Neural cell (in vitro differentiated cells): Measurements from ENCODE around the gene EHD4. TPM values are rescaled to one million over a fixed set of nuclear protein-coding genes. Genes with fewer than 3 reads are reported as not detected.

Source experiments
- H2AFZ ChIP-seq: fragments of 200-600, 300-800 bp; sonication (generic), shearing (Covaris generic); 2 replicates; pipeline ENCODE4 v1.6.0; 2014; ENCODE audit warnings: low read depth, mild to moderate bottlenecking, antibody characterized with exemption, low read length, moderate library complexity
- H3F3A ChIP-seq: fragments of 200-600 bp; shearing (Covaris generic); 2 replicates; pipeline ENCODE4 v1.6.1; 2016; ENCODE audit warnings: mild to moderate bottlenecking, moderate library complexity, mixed read lengths, antibody characterized with exemption, low read length; ENCODE audit not compliant: insufficient read depth, poor library complexity, severe bottlenecking
- H3K27ac ChIP-seq: fragments of 200-600, 300-800 bp; sonication (generic), shearing (Covaris generic); 2 replicates; pipeline ENCODE4 v1.5.1; 2014; ENCODE audit warnings: mild to moderate bottlenecking, low read length, moderate library complexity
- H3K27me3 ChIP-seq: fragments of 300-800, 200-600 bp; sonication (generic), shearing (Covaris generic); 2 replicates; pipeline ENCODE4 v1.6.0; 2014; ENCODE audit warnings: mild to moderate bottlenecking, low read depth, low read length, moderate library complexity; ENCODE audit not compliant: insufficient read depth
- H3K36me3 ChIP-seq: fragments of 300-800, 200-600 bp; sonication (generic), shearing (Covaris generic); 2 replicates; pipeline ENCODE4 v1.5.1; 2014; ENCODE audit warnings: mild to moderate bottlenecking, antibody characterized with exemption, low read length, moderate library complexity; ENCODE audit not compliant: insufficient read depth
- H3K4me2 ChIP-seq: fragments of 300-800, 200-600 bp; sonication (generic), shearing (Covaris generic); 2 replicates; pipeline ENCODE4 v1.6.0; 2014; ENCODE audit warnings: mild to moderate bottlenecking, low read length
- H3K4me3 ChIP-seq: fragments of 300-800, 200-600 bp; sonication (generic), shearing (Covaris generic); 2 replicates; pipeline ENCODE4 v1.5.1; 2014; ENCODE audit warnings: mild to moderate bottlenecking, low read length, moderate library complexity
- H3K79me2 ChIP-seq: fragments of 200-600 bp; shearing (Covaris generic); replicated peaks from 2 replicates; pipeline ENCODE4 v1.6.0; 2014; ENCODE audit warnings: mild to moderate bottlenecking, low read length, moderate library complexity; ENCODE audit not compliant: insufficient read depth
- H3K9ac ChIP-seq: fragments of 300-800, 200-600 bp; sonication (generic), shearing (Covaris generic); 2 replicates; pipeline ENCODE4 v1.6.1; 2016; ENCODE audit warnings: mild to moderate bottlenecking, low read length, mixed read lengths
- H3K9me2 ChIP-seq: fragments of 200-600 bp; shearing (Covaris generic); 2 replicates; pipeline ENCODE4 v1.6.1; 2016; ENCODE audit warnings: mild to moderate bottlenecking, low read length, mixed read lengths; ENCODE audit not compliant: insufficient read depth
- H3K9me3 ChIP-seq: fragments of 200-600, 300-800 bp; sonication (generic), shearing (Covaris generic); 2 replicates; pipeline ENCODE4 v1.6.1; 2016; ENCODE audit warnings: mild to moderate bottlenecking, mixed run types, low read length, moderate library complexity, mixed read lengths
- H4K20me1 ChIP-seq: fragments of 200-600 bp; shearing (Covaris generic); 2 replicates; pipeline ENCODE4 v1.6.1; 2016; ENCODE audit warnings: mild to moderate bottlenecking, mixed run types; ENCODE audit not compliant: insufficient read depth
- CTCF ChIP-seq: fragments of 450-650 bp; IDR thresholded peaks from 2 replicates; pipeline ENCODE4 v1.5.1; 2014; ENCODE audit warnings: antibody characterized with exemption, mild to moderate bottlenecking, moderate library complexity; ENCODE audit not compliant: poor library complexity, severe bottlenecking
- EP300 ChIP-seq: fragments of 450-650 bp; conservative IDR thresholded peaks from 2 replicates; pipeline ENCODE4 v1.6.1; 2014; ENCODE audit warnings: antibody characterized with exemption, mild to moderate bottlenecking, moderate library complexity; ENCODE audit not compliant: poor library complexity, severe bottlenecking
- EZH2 ChIP-seq: fragments of 200-600, 300-800 bp; shearing (Covaris generic), sonication (generic); IDR thresholded peaks from 2 replicates; pipeline ENCODE4 v1.6.1; 2014; ENCODE audit warnings: antibody characterized with exemption, low read length, borderline replicate concordance, mild to moderate bottlenecking; ENCODE audit not compliant: insufficient read depth, poor library complexity, severe bottlenecking
- MXI1 ChIP-seq: fragments of 450-650 bp; conservative IDR thresholded peaks from 2 replicates; pipeline ENCODE4 v1.6.1; 2014; ENCODE audit warnings: antibody characterized with exemption, mild to moderate bottlenecking; ENCODE audit not compliant: poor library complexity, severe bottlenecking
- POLR2AphosphoS5 ChIP-seq: IDR thresholded peaks from 2 replicates; pipeline ENCODE4 v1.6.1; 2012
- RAD21 ChIP-seq: fragments of 450-650 bp; conservative IDR thresholded peaks from 2 replicates; pipeline ENCODE4 v1.6.1; 2014; ENCODE audit warnings: antibody characterized with exemption, mild to moderate bottlenecking, moderate library complexity
- SMC3 ChIP-seq: fragments of 450-650 bp; conservative IDR thresholded peaks from 2 replicates; pipeline ENCODE4 v1.6.1; 2014; ENCODE audit warnings: antibody characterized with exemption, mild to moderate bottlenecking, moderate library complexity; ENCODE audit not compliant: poor library complexity
- TAF1 ChIP-seq: IDR thresholded peaks from 2 replicates; pipeline ENCODE4 v1.6.1; 2012; ENCODE audit warnings: low read depth
- polyA plus RNA-seq: library from polyadenylated mRNA; depleted of rRNA; stranded (reverse); fragments of >200 nt; gene quantifications from 2 replicates; pipeline ENCODE4 v1.2.3, GENCODE V29; 2014
- TF ChIP-seq, protein P1 (sequence below): IDR thresholded peaks from 2 replicates; pipeline ENCODE4 v1.6.1; 2012; ENCODE audit warnings: borderline replicate concordance

EHD4 gene
- polyA plus RNA-seq, 1 donor from 2014 or later, result 0.09 TPM

- no peak overlapping the region for H3K9ac ChIP-seq
- no peak overlapping the region for H3K4me2 ChIP-seq
- no peaks in the 10 kb centered on the region for H3K27me3 ChIP-seq
These were observed 39.7 kb downstream of the EHD4 start for GRCh38 chr15:41932511-41933289.

GRCh38 chr15:41932101-41932500 is 40.3 kb downstream of the EHD4 start:
- TF ChIP-seq RAD21 (no peak), SMC3 (no peak), EP300 (no peak), MXI1 (no peak), TAF1 (no peak), POLR2AphosphoS5 (no peak), CTCF (no peak)
- TF ChIP-seq, protein P1, sequence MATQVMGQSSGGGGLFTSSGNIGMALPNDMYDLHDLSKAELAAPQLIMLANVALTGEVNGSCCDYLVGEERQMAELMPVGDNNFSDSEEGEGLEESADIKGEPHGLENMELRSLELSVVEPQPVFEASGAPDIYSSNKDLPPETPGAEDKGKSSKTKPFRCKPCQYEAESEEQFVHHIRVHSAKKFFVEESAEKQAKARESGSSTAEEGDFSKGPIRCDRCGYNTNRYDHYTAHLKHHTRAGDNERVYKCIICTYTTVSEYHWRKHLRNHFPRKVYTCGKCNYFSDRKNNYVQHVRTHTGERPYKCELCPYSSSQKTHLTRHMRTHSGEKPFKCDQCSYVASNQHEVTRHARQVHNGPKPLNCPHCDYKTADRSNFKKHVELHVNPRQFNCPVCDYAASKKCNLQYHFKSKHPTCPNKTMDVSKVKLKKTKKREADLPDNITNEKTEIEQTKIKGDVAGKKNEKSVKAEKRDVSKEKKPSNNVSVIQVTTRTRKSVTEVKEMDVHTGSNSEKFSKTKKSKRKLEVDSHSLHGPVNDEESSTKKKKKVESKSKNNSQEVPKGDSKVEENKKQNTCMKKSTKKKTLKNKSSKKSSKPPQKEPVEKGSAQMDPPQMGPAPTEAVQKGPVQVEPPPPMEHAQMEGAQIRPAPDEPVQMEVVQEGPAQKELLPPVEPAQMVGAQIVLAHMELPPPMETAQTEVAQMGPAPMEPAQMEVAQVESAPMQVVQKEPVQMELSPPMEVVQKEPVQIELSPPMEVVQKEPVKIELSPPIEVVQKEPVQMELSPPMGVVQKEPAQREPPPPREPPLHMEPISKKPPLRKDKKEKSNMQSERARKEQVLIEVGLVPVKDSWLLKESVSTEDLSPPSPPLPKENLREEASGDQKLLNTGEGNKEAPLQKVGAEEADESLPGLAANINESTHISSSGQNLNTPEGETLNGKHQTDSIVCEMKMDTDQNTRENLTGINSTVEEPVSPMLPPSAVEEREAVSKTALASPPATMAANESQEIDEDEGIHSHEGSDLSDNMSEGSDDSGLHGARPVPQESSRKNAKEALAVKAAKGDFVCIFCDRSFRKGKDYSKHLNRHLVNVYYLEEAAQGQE, result no peak
- no peak overlapping the region for H3K4me3 ChIP-seq
- H3K79me2 ChIP-seq, result no peaks in the 10 kb centered on the region
- no peak overlapping the region for H3K4me2 ChIP-seq
- no peaks in the 10 kb centered on the region for H3F3A ChIP-seq
- H3K27me3 ChIP-seq, result no peaks in the 10 kb centered on the region
- no peak overlapping the region for H2AFZ ChIP-seq
- H3K9ac ChIP-seq, result no peak overlapping the region
- H4K20me1 ChIP-seq, result no peaks in the 10 kb centered on the region
- no peaks in the 10 kb centered on the region for H3K9me3 ChIP-seq
- H3K27ac ChIP-seq, result no peak overlapping the region
- H3K36me3 ChIP-seq, result no peaks in the 10 kb centered on the region
- no peaks in the 10 kb centered on the region for H3K9me2 ChIP-seq

More at GRCh38 chr15:41932511-41933289, 39.7 kb downstream of the EHD4 start:
- no peaks in the 10 kb centered on the region for H3K79me2 ChIP-seq
- H3K9me2 ChIP-seq, result no peaks in the 10 kb centered on the region
- no peaks in the 10 kb centered on the region for H3F3A ChIP-seq
- H3K27ac ChIP-seq, result no peak overlapping the region
- no peaks in the 10 kb centered on the region for H3K9me3 ChIP-seq
- TF ChIP-seq EZH2 (no peak), POLR2AphosphoS5 (no peak)
- H4K20me1 ChIP-seq, result no peaks in the 10 kb centered on the region
- no peaks in the 10 kb centered on the region for H3K36me3 ChIP-seq
- H2AFZ ChIP-seq, result no peak overlapping the region
- H3K4me3 ChIP-seq, result no peak overlapping the region
